H1 (cell line): ENCODE measurements around the gene PODN.

Experiments used
- CHD1 ChIP-seq: IDR thresholded peaks from 2 replicates; pipeline ENCODE4 v1.6.1; 2012; ENCODE audit warnings: low read depth, low read length, improper control_type of control experiment
- CTCF ChIP-seq, 3 experiments: IDR thresholded peaks; 1 replicate in 2 of 3; 2 replicates in 1 of 3; pipeline versions ENCODE4 v1.5.1 to v1.6.1; 2011; ENCODE audit warnings: low read length in 3 of 3, mild to moderate bottlenecking in 3 of 3, inconsistent platforms in 2 of 3, low read depth in 1 of 3, moderate library complexity in 1 of 3; ENCODE audit not compliant: insufficient read depth in 1 of 3; ENCODE audit errors: control extremely low read depth in 1 of 3
- E2F6 ChIP-seq: IDR thresholded peaks from 2 replicates; pipeline ENCODE4 v1.6.1; 2012; ENCODE audit warnings: inconsistent platforms
- EGR1 ChIP-seq: IDR thresholded peaks from 2 replicates; pipeline ENCODE4 v1.6.1; 2011; ENCODE audit warnings: low read depth, low read length, borderline replicate concordance
- EZH2 ChIP-seq: fragments of 200-600 bp; sonication (generic); IDR thresholded peaks from 2 replicates; pipeline ENCODE4 v1.7.1; 2012; ENCODE audit warnings: low read depth, mild to moderate bottlenecking, moderate library complexity, low read length, inconsistent platforms; ENCODE audit not compliant: severe bottlenecking
- NRF1 ChIP-seq: IDR thresholded peaks from 2 replicates; pipeline ENCODE4 v1.6.1; 2011; ENCODE audit warnings: mild to moderate bottlenecking, low read depth, low read length, improper control_type of control experiment
- POLR2AphosphoS5 ChIP-seq: IDR thresholded peaks from 2 replicates; pipeline ENCODE4 v1.6.1; 2011; ENCODE audit warnings: low read depth, low read length
- RBBP5 ChIP-seq: IDR thresholded peaks from 2 replicates; pipeline ENCODE4 v1.7.1; 2012; ENCODE audit warnings: low read depth, mild to moderate bottlenecking, inconsistent platforms, low read length, moderate library complexity, borderline replicate concordance
- SIX5 ChIP-seq: IDR thresholded peaks from 2 replicates; pipeline ENCODE4 v1.6.1; 2011; ENCODE audit warnings: mild to moderate bottlenecking, low read depth, low read length
- SP1 ChIP-seq: IDR thresholded peaks from 2 replicates; pipeline ENCODE4 v1.6.1; 2011; ENCODE audit warnings: low read depth, low read length

- no peak for TF ChIP-seq CTCF (IDR thresholded peaks at IDR 0.05; ENCODE audit: control extremely low read depth in 1 of 3, insufficient read depth in 1 of 3, low read depth in 1 of 3, low read length in 3 of 3)
- TF ChIP-seq EZH2, result no peak
- TF ChIP-seq E2F6, result no peak
- no peak for TF ChIP-seq SIX5
- TF ChIP-seq EGR1, result no peak
- no peak for TF ChIP-seq NRF1
- TF ChIP-seq POLR2AphosphoS5, result no peak
- no peak for TF ChIP-seq CHD1
- no peak for TF ChIP-seq SP1
- TF ChIP-seq RBBP5, result no peak
These were observed 63.8 kb downstream of the PODN start for GRCh38 chr1:53125623-53126360.
